Measurements from ENCODE around the gene TIMM44.
"Not testable (repeated sequence)": the region's sequence is repeated elsewhere in the genome, so short reads cannot be mapped to it uniquely, and the experiment has no call there.

TIMM44 gene

DNA sequence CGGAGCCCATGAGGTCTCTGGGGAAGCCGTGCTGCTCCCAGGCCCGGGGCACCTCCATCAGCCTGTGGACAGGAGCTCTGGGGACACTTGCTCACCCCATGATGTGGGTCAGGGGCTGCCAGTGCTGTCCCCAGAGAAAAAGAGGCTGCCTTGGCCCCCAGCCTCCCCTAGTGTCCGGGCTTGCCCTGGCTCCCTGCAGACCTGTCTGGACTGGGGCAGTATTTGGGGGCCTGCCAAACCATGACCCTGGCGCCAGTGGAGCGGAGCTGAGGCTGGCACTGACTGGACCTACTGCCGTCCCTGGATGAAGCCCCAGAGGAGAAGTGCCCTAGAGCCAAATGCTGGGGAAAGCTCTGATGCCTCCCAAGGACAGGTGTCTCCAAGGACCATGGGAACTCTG, 31.6 kb upstream of the TIMM44 start:
- no peak for DNase-seq

- DNase-seq: no peak
Measured at GRCh38 chr19:7973883-7974282, 30.4 kb upstream of the TIMM44 start.

DNA sequence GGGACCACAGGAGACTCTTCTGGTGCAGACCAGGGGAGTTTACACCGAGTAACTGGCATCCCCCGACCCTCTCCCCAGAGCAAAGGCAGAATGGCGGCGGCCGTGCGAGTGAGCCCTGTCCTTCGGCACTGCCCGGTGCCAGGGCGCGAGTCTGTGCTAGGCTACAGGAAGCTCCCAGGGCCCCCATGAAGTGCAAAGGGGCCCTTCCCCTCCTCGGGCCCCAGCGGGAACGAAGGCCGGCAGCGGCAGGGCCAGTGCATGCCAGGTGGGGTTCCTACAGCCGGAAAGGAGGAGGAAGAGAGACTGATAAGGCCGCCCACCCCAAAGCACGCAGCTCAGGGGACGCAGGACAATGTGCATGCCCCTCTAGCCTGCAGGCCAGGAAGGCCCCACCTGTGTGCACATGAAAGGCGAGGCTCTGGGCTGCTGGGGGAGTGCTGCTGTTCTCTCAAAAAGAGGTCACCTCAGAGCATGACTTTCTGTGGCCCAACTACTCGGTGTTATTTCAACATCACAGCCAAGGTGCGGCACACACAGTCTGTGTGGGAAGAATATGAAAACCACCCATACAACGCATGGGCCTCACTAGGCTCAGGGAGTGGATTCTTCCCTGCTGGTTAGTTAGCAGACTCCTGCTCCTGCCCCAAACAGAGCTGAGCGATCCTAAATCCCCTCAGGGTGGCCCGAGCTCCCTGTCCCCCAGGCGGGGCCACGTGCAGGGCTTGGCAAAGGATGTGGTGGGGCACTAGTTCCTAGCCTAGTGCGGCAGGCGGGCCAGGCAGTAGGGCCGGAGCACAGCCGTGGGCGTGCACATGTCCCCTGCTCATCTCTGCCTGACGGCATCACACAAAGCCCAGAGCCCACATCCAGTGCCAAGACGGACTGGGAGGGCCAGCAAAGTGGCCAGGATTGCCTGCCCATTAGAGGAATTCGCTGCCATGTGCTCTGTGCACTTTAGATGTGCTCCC, 28.4 kb upstream of the TIMM44 start:
- no peak for DNase-seq

- DNase-seq: no peak
Measured at GRCh38 chr19:7970716-7971448, 27.4 kb upstream of the TIMM44 start.

GRCh38 chr19:7969555-7969939, 26.1 kb upstream of the TIMM44 start:
- DNase-seq: no peak

- no peak for DNase-seq
Measured at GRCh38 chr19:7968796-7969554, 25.5 kb upstream of the TIMM44 start.

GRCh38 chr19:7968008-7968795, 24.7 kb upstream of the TIMM44 start:
- no peak for DNase-seq

DNA sequence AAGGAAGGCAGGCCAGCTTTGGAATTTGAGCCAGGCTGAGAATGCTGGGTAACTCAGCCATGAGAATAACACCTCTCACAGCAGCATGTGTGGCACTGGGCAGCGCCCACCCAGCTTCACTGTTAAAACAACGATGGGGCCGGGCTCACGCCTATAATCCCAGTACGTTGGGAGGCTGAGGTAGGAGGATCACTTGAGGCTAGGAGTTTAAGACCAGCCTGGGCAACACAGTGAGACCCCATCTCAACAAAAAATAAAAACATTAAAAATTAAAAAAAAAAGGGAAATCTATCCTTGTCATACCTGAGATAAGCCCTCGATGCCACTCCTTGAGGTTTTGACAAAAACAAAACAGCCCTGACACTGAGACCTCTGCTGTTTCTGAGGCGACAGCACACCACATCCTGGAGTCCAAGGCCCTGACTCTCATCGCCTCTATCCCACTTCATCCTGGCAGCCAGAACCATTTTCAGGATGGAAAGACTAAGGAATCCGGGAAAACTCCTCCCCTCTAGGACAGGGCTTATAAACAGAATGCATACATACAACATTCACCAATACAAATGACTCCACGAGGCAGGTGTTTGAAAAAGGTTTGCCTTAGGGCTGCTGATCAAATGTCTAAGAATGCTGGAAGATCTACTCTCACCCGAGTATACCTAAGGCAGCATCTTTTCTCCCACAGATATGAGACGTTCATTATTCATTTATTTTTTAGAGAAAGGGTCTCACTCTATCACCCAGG, 22.6 kb upstream of the TIMM44 start:
- no peak for DNase-seq

DNA sequence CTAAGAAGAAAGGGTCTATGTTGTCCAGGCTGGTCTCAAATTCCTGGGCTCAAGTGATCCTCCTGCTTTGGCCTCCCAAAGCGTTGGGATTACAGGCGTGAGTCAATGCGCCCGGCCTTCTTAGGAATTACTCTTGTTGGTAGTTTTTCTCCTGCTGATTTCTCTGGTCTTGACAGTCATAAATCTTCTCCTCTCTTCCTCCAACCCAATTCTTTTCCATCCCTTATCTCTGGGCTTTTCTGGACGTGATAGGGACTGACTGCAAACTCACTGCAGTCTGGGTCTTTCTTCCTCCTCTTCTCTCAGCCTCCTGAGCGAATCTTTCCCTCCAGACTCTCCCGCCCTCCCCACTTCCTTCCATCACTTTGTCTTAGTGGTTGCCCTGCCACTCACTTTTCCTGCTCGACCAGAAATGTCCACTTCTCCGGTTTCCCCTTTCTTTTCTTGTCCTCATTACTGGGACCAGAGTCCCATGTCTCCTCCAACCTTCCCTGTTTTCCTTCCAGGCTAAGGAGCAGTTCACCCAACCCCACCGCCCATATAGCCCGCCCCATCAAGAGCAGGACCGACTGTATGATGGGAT, 21.9 kb upstream of the TIMM44 start:
- DNase-seq: no peak

- no peak for DNase-seq
Measured at GRCh38 chr19:7963566-7963965, 20.1 kb upstream of the TIMM44 start.

GRCh38 chr19:7962644-7963268, 19.3 kb upstream of the TIMM44 start:
- no peak for DNase-seq

DNA sequence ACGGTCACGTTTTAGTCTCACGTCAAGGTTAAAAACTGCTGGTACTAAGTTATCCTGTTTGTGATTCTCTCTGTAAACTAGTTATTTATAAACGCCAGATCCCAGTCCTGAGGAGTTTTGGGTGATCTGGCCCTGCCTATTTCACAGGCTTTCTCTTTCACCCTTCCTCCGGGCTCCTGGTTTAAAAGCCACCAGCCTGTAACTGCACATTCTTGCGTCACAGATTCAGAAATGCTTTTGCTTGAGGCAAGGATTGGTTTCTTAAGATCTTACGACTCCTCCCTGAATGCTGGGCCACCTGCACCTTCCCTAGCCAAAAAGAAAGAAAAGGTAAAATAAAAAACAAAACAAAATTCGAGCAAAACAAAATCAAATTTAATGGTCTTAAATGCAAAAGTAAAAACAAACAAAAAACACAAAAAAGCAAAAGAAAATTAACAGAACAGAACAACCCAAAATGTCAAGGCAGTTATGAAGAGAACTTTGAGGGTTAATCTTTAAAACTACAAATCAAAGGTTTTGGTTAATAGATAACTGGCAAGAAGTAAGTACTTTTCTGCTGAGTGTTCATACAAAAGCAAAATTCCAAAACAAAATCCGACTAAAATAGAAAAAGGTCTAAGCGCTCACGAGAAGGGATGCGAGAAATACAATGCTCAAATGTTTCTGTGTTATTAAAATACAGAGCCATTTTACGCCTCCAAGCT, 18.6 kb upstream of the TIMM44 start:
- no peak for DNase-seq

GRCh38 chr19:7961082-7961481, 17.6 kb upstream of the TIMM44 start:
- DNase-seq: not testable (repeated sequence)

DNA sequence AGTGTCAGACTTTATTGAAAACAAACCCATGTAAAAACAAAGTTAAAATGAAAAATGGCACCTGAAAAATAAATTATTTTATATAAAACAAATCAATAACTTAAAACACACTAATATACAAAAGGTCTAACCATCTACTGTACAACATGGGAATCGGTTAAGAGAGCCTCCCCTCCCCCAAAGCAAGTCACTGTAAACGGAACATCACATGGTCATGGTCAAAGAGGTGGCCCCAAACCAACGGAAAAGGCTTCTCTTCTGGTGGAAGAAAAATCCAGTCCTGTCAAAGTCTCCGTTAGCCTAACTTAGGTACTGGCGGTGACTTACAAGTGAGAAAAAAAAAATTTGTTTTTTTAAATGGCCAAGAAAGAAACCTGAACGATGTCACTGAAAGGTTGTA, 15.7 kb upstream of the TIMM44 start:
- no peak for DNase-seq

GRCh38 chr19:7955696-7956095, 12.2 kb upstream of the TIMM44 start:
- no peak for DNase-seq

GRCh38 chr19:7953576-7953975, 10.1 kb upstream of the TIMM44 start:
- DNase-seq: no peak

DNA sequence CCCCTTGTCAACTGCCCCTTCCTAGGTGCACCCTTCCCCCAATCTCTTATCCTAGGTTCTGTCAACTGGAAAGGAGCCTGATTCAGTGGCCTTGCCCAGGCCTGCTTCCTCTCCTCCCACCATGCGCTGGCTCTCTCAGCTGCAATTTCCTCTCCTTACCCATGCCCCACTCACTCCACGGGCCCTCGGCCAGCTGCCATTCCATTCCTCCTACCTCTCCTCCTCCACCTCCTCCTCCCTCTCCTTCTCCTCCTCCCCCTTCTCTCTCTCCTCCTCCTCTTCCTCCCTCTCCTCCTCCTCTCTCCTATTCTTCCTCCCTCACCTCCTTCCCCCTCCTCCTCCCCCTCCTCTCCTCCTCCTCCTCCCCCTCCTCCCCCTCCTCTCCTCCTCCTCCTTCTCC, 9.6 kb upstream of the TIMM44 start:
- no peak for DNase-seq

GRCh38 chr19:7947939-7948338, 4.5 kb upstream of the TIMM44 start:
- DNase-seq: no peak

- DNase-seq: peak; percentile 89
Measured at GRCh38 chr19:7944177-7944761, 803 bp upstream of the TIMM44 start.

DNA sequence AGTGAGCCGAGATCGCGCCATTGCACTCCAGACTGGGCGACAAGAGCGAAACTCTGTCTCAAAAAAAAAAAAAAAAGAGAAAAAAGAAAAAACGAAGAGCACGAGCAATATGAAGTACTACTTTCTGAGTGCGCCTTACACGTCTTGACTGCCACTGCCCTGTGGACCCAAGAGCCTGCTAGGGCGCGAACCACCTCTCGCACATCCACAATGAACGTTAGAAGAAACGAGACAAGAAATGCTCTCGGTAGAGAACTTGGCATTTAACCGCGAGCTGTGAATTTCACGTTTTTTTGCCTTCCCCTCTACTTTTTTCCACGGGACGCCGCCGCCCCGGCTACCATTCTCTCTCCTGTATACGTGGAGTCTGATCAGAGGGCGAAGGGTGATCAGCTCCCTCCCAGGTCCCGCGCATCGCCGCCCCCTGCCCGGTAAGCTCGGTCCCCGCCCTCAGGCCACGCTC, 454 bp downstream of the TIMM44 start:
- peak; percentile 13 for DNase-seq
